Activated CD8-positive, alpha-beta memory T cell treated with anti-CD3 and anti-CD28 coated beads, Interleukin-2, amount 50 U/mL, for 24 hours (primary cell): ENCODE data around the gene LEP.
"Not testable (repeated sequence)": the region's sequence is repeated elsewhere in the genome, so short reads cannot be mapped to it uniquely, and the experiment has no call there.

Experiments
- DNase-seq: peaks from one replicate; pipeline ENCODE4 v3.0.0-alpha.2; 2020; ENCODE audit errors: extremely low read depth

LEP gene

GRCh38 chr7:128271942-128272481 lies 30.9 kb downstream of the LEP start:
- no peak for DNase-seq

GRCh38 chr7:128274246-128274883 lies 33.3 kb downstream of the LEP start:
- no peak for DNase-seq

- no peak for DNase-seq
These were observed 34.0 kb downstream of the LEP start for GRCh38 chr7:128274884-128275603.

GRCh38 chr7:128275681-128276080 lies 34.6 kb downstream of the LEP start:
- DNase-seq, result no peak

GRCh38 chr7:128278366-128278765 lies 37.3 kb downstream of the LEP start:
- no peak for DNase-seq

GRCh38 chr7:128279124-128279713 lies 38.1 kb downstream of the LEP start:
- no peak for DNase-seq

- not testable (repeated sequence) for DNase-seq
These were observed 39.4 kb downstream of the LEP start for GRCh38 chr7:128280451-128280850.

- no peak for DNase-seq
These were observed 40.7 kb downstream of the LEP start for GRCh38 chr7:128281605-128282380.

- no peak for DNase-seq
These were observed 43.0 kb downstream of the LEP start for GRCh38 chr7:128284102-128284501.

GRCh38 chr7:128287556-128287955 lies 46.5 kb downstream of the LEP start:
- DNase-seq, result no peak

GRCh38 chr7:128298004-128298403 lies 56.9 kb downstream of the LEP start:
- DNase-seq, result not testable (repeated sequence)

GRCh38 chr7:128299109-128299607 lies 58.1 kb downstream of the LEP start:
- no peak for DNase-seq

- no peak for DNase-seq
These were observed 61.1 kb downstream of the LEP start for GRCh38 chr7:128302139-128302538.

- no peak for DNase-seq
These were observed 62.1 kb downstream of the LEP start for GRCh38 chr7:128303133-128303532.

GRCh38 chr7:128303643-128304042 lies 62.6 kb downstream of the LEP start:
- DNase-seq, result no peak

GRCh38 chr7:128304212-128304611 lies 63.1 kb downstream of the LEP start:
- no peak for DNase-seq

GRCh38 chr7:128307061-128307460 lies 66.0 kb downstream of the LEP start:
- DNase-seq, result no peak
